Measurements from ENCODE around the gene CMIP.
"Not testable (repeated sequence)": the region's sequence is repeated elsewhere in the genome, so short reads cannot be mapped to it uniquely, and the experiment has no call there.

CMIP gene

GRCh38 chr16:81520560-81521135 is 76.0 kb downstream of the CMIP start:
- no peak for DNase-seq

GRCh38 chr16:81521141-81521626 is 76.6 kb downstream of the CMIP start:
- no peak for DNase-seq

DNA sequence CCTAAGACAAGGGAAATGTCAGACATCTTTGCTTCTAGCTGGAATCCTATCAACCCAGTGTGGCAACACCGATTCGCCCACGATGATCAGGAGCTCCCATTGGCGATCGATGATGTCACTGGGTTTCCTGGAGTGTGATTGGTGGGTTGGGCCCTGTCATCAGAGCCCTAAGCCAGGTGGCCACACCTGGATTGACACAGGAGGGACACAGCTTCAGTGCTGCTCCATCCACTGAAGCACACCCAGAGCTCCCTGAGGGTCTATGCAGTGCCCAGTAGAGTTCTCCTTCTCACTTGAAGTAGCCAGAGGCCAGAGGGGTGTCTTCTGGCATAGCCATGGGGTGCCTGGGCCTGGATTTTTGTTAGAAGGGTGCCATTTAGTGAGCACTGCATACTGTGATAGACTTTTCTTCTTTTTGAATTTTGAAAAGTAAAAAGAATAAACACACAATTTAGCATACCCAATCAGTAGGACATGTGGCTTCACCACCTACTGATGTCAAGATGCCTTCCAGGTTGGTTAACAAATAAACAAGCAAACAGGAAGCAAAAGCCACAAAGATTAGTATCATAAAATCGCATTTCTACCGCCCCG is 77.6 kb downstream of the CMIP start:
- no peak for DNase-seq

- not testable (repeated sequence) for DNase-seq
These were observed 78.2 kb downstream of the CMIP start for GRCh38 chr16:81522851-81523250.

GRCh38 chr16:81523387-81524115 is 78.9 kb downstream of the CMIP start:
- DNase-seq, result peak; percentile 9

DNA sequence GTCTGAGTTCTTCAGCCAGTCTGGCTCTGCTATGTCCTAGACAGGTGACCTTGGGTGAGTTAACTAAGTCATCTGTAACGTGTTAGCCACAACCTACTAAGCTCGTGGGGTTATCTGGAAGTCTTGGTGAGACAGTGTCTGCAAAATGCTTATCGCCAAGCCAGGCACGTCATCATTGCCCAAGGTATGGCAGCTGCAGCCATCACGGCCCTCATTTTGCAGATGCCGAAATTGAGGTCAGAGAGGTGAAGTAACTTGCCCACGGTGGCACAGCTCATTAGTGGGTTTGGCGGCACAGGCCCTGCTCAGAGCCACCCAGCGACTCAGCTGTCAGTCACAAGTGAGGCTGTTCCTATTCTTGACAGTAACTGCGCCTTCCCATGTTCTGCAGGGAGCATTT is 79.8 kb downstream of the CMIP start:
- DNase-seq, result no peak

- not testable (repeated sequence) for DNase-seq
These were observed 80.3 kb downstream of the CMIP start for GRCh38 chr16:81524885-81525284.

DNA sequence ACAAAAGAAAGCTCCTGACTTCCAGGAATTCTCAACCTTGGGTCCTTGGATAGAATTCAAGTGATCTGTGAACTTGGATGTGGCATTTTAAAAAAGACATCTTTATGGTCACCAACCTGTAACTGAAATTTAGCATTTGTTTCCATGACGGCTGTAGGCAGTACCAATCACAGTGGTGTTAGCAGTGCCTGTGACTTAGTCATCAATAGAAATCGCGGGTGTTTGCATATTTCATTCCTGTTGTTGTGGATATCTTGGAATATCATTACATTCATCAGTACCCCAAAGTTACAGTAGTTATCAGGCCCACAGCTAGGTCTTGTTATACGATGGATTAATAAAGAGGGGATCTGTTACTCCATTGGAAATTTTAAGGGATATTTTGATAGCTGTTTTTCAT is 81.6 kb downstream of the CMIP start:
- no peak for DNase-seq

DNA sequence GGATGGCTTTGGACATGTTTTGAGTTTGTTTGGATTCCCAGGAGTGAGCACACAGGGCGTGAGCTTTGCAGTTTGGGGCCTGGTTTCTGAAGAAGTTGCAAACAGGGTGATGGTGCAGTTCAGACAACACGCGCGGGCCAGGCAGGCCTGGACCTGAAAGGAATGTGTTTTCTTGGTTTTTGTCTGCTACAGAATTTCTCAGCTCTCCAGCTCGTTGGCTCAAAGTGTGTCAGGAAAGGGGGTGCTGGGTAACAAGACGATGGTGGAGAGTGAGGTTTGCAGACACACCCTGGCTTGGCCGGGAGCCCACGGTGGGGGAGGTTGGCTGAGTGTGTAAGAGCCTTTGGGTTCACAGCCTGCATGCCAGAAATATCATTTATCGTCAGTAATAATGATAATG is 82.3 kb downstream of the CMIP start:
- DNase-seq, result peak; percentile 13

- no peak for DNase-seq
These were observed 83.0 kb downstream of the CMIP start for GRCh38 chr16:81527477-81528178.

DNA sequence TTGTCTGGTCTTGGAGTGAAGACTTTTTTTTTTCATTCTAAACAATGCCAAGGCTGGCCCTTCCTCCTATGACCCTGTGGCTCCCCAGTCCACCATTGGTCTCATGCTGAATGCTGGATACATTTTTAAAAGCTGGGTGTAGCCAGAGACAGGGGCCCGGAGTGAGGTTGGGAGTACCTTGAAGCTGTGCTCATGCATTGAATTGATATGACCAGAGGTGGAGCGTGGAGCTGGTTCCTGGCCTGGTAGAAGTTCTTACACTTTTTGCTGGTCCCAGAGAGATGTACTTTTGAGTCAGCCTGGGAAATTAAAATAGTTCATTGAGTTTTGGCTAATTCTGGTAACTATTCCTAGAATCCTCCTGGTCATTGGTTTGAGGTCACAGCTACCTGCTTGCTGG is 83.6 kb downstream of the CMIP start:
- no peak for DNase-seq

GRCh38 chr16:81530296-81530721 is 85.7 kb downstream of the CMIP start:
- DNase-seq, result no peak

- DNase-seq, result no peak
These were observed 86.2 kb downstream of the CMIP start for GRCh38 chr16:81530814-81531213.

- DNase-seq, result no peak
These were observed 86.8 kb downstream of the CMIP start for GRCh38 chr16:81531419-81531821.

DNA sequence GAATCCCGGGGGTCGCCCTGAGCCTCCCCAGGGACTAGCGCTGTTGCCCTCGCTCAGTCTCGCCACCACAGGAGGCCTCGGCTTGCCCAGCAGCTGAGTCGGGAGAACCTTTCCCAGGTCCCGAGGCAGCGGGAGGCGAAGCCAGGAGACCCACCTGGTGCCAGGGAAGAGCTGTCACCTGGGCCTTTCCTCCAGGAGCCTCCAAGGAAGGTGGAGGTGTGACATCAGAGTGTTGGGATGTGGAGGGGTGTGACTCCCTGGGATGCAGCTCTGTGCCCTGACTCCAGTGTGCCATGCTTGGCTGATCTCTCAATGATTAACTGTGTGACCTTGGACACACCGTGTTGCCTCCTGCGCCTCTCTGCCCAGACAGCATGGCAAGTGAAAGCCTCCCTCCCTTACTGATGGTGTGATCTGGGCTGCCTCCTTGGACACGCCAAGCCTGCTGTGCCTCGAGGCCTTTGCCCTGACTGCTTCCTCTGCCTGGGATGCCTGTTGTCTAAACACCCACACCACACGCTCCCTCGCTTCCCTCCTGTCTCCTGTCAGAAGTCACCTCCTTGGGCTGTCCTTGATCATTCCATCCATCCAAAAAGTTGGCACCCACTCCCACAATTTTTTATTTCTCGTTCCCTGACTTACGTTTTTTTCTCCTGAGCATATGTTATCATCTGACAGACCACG is 88.0 kb downstream of the CMIP start:
- no peak for DNase-seq

- DNase-seq, result no peak
These were observed 88.5 kb downstream of the CMIP start for GRCh38 chr16:81533175-81533507.

- no peak for DNase-seq
These were observed 91.2 kb downstream of the CMIP start for GRCh38 chr16:81535679-81536360.

- no peak for DNase-seq
These were observed 92.0 kb downstream of the CMIP start for GRCh38 chr16:81536648-81537047.

GRCh38 chr16:81537721-81538561 is 93.3 kb downstream of the CMIP start:
- no peak for DNase-seq

DNA sequence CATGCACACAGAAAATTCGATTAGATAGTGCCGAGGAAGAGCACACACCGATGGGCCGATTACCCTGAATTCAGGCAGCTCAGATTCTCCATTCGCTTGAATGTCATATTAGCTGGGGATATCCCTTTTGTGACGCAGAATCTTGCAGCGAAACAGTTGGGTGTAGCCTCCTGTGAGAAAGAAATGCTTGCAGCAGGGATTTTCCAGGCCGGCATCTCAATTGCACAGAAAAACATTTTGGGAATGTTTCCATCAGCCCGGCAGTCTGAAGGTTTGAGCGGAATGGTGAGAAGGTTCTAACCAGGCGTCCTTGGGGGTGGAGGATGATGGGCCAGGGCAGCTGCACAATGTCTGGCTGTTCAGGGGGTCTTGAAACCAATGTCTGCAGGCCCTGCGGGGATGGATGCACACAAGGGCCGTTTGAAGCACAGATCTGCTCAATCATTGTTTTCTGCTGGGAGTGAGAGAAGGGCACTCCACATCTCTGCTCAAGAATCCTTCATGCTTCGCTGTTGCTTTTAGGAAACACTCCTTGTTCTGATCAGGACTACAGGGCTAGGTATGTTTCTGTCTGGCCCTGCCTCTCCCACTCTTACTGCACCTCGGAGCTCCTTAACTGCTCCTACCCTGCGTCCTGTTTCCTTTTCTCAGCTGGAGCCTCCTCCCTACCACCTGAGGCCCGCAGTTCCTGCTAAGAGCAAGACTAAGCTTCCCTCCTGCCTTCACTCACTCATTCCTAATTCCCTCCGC is 94.6 kb downstream of the CMIP start:
- DNase-seq, result no peak

Data from NCI-H446 treated with DMSO at 0.1 percent for 48 hours (cell line).